ENCODE results near the gene DOCK4.

DOCK4 gene

DNA sequence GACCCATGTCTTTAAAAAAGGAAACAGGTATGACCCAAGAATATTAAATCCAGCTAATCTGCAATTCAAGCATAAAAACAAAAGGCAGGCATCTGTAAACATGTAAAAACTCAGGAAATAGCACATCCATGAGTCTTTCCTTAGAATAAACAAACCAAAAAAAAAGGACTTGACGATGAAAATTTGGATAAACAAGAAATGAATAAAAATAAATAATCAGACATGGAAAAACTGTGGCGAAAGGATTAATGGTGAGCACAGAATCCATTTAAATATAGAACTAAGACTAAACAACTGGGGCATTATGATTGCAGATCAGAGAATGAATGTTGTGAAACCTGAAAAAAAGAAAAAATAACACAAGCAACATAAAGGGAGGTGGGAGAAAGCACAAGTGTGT, 170.1 kb downstream of the DOCK4 start:
- TF ChIP-seq, protein P1, sequence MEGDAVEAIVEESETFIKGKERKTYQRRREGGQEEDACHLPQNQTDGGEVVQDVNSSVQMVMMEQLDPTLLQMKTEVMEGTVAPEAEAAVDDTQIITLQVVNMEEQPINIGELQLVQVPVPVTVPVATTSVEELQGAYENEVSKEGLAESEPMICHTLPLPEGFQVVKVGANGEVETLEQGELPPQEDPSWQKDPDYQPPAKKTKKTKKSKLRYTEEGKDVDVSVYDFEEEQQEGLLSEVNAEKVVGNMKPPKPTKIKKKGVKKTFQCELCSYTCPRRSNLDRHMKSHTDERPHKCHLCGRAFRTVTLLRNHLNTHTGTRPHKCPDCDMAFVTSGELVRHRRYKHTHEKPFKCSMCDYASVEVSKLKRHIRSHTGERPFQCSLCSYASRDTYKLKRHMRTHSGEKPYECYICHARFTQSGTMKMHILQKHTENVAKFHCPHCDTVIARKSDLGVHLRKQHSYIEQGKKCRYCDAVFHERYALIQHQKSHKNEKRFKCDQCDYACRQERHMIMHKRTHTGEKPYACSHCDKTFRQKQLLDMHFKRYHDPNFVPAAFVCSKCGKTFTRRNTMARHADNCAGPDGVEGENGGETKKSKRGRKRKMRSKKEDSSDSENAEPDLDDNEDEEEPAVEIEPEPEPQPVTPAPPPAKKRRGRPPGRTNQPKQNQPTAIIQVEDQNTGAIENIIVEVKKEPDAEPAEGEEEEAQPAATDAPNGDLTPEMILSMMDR (IDR thresholded peaks at IDR 0.05; ENCODE audit: control insufficient read depth, insufficient read depth, low read depth, low read length, missing control alignments) = no peak
- no peak overlapping the region for H3K4me3 ChIP-seq (ENCODE audit: control insufficient read depth, low read depth, low read length)
- DNase-seq (ENCODE audit: low read depth) = no peak

DNA sequence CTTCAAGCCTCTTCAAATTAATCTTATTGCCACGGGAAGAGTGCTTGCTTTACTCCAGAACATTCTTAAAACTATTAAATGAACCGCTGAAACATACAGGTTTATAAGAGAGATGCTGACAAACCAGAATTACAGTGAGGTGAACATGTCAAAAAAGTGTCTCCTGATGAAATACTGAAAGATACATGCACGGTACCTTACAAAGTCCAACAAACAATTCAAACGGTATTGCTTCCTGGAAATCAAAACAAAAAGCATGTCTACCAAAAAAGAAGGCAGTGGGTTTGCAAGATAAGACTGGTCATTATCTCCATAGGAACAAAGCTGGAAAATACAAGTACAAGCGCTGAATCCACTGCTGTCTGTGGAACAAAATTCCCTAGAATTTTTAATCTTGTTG, 174.5 kb downstream of the DOCK4 start:
- no peak for DNase-seq (ENCODE audit: low read depth)
- TF ChIP-seq, protein P1 (IDR thresholded peaks at IDR 0.05; ENCODE audit: control insufficient read depth, insufficient read depth, low read depth, low read length, missing control alignments) = no peak
- no peak overlapping the region for H3K4me3 ChIP-seq (ENCODE audit: control insufficient read depth, low read depth, low read length)

DNA sequence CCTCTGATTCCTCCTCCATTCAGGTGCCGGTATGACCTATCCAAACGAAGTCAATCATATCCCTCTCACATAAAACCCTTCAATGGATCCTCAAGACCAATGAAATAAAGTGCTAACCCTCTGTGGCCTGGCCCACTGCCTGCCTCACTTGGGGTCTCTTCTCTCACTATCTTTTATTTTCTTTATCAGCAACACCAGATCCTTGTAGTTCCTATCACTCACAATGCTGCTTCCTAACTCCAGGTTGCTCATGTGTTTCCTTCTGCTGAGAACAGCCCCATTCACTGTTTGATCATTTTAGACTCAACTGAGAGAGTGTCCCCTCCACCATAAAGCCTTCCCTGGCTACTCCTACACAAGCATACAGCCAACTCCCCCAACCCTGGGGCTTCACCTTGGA, 180.6 kb downstream of the DOCK4 start:
- TF ChIP-seq, protein P1 (IDR thresholded peaks at IDR 0.05; ENCODE audit: control insufficient read depth, insufficient read depth, low read depth, low read length, missing control alignments) = no peak

DNA sequence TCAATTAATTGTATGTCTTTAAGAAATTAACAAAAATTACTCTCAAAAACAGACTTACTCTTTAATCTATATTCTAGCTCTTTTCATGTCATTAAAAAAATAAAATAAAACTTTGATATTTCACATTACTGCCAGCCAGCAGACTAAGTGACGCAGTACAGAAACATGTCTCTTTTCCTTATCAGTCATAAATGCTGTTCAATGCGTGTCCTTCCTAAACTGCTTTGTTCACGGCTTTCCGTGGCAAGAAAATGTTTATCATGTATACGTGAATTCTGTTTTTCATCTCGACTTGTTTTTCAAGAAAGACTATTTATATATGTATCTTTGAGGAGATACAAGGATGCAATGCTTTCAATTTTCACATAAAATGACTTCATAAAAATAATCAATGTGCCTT, 182.4 kb downstream of the DOCK4 start:
- DNase-seq (ENCODE audit: low read depth) = no peak
- H3K4me3 ChIP-seq (ENCODE audit: control insufficient read depth, low read depth, low read length) = no peak overlapping the region
- TF ChIP-seq, protein P1 (IDR thresholded peaks at IDR 0.05; ENCODE audit: control insufficient read depth, insufficient read depth, low read depth, low read length, missing control alignments) = no peak

More for the DNA sequence above, 180.6 kb downstream of the DOCK4 start:
- no peak overlapping the region for H3K4me3 ChIP-seq (ENCODE audit: control insufficient read depth, low read depth, low read length)
- DNase-seq (ENCODE audit: low read depth) = no peak

DNA sequence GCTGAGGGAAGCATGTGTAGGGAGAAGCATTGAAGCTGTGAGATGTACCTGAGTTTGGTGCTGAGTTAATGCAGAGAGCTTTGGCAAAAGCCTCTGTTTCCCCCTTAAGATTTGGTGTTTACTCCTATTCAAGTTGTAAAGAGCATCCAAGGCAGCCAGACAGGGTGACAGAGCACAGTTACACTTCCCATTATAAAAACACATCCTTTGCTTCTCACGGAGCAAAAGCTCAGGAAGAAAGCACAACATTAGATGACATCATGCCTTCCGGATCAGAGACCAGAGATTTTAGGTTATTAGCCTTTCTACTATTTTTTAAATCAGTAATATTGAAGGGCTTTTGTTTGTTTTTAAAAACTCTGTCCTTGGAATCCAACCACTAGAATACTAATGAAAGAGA, 182.9 kb downstream of the DOCK4 start:
- no peak overlapping the region for H3K4me3 ChIP-seq (ENCODE audit: control insufficient read depth, low read depth, low read length)
- TF ChIP-seq, protein P1 (IDR thresholded peaks at IDR 0.05; ENCODE audit: control insufficient read depth, insufficient read depth, low read depth, low read length, missing control alignments) = no peak
- DNase-seq (ENCODE audit: low read depth) = no peak

DNA sequence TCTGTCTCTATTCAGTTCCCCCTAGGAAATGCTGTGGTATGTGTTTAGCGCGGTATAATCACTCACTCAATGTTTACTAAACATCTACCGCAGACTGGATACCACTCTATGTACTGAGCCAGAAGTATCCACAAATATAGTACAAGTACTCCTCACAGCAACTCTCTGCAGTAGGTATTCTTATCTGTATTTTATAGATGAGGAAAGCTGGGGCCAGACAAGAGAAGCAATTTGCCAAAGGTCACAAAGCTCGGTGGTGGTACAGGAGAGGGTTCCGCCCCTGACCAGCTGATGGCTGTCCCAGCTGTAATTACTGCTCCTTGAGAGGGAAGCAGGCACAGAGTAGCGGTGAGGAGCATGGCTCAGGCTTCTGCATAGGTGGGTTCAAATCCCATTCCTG, 184.1 kb downstream of the DOCK4 start:
- no peak overlapping the region for H3K4me3 ChIP-seq (ENCODE audit: control insufficient read depth, low read depth, low read length)
- TF ChIP-seq, protein P1 (IDR thresholded peaks at IDR 0.05; ENCODE audit: control insufficient read depth, insufficient read depth, low read depth, low read length, missing control alignments) = no peak
- no peak for DNase-seq (ENCODE audit: low read depth)
